PC-9 (cell line): Measurements from ENCODE around the gene HGD.

Source experiments
- EZH2 ChIP-seq: fragments of 200-600 bp; sonication (generic); IDR thresholded peaks from 2 replicates; pipeline ENCODE4 v1.8.0; 2017; ENCODE audit warnings: antibody characterized with exemption, low read depth
- TF ChIP-seq, protein P1 (sequence below): fragments of 200-600 bp; sonication (generic); conservative IDR thresholded peaks from 2 replicates; pipeline ENCODE4 v1.6.1; 2017; ENCODE audit warnings: mixed run types, antibody characterized with exemption, mild to moderate bottlenecking, moderate library complexity

DNA sequence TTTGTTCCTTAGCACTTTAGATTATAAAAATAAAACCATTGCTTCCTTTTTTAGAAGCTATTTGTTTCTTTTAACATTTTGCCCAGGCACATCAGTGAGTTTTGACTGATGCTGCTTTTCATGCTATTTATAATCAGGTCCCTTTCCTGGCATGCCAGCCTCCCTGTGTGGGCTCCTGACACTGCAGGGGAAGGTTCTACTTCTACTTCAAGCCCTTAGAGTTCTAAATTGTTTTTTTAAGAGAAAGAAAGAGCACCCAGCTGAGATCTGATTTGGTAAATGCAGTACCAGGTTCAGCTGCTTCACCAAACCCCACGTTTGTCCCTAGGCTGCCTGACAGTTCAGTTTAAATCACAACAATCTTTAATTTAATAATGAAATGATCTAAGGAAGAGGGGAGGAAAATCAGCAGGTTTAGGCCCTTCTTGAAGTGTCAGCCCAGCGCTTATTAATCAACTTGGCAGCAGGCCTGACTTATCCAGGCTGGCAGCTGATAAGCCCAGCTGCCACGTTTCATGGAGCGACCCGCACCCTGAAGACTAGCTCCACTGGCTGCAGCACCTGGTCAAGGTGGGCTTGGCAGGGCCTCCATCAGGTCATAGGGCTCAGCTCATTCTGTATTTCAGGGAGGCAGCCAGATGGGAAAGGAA, 29.0 kb downstream of the HGD start:
- TF ChIP-seq, protein P1, sequence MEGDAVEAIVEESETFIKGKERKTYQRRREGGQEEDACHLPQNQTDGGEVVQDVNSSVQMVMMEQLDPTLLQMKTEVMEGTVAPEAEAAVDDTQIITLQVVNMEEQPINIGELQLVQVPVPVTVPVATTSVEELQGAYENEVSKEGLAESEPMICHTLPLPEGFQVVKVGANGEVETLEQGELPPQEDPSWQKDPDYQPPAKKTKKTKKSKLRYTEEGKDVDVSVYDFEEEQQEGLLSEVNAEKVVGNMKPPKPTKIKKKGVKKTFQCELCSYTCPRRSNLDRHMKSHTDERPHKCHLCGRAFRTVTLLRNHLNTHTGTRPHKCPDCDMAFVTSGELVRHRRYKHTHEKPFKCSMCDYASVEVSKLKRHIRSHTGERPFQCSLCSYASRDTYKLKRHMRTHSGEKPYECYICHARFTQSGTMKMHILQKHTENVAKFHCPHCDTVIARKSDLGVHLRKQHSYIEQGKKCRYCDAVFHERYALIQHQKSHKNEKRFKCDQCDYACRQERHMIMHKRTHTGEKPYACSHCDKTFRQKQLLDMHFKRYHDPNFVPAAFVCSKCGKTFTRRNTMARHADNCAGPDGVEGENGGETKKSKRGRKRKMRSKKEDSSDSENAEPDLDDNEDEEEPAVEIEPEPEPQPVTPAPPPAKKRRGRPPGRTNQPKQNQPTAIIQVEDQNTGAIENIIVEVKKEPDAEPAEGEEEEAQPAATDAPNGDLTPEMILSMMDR = no peak
- TF ChIP-seq EZH2 = no peak
